Superior temporal gyrus (tissue), 1 donor: ENCODE results near the gene OR4A16.

Source experiments
- DNase-seq: peaks from one replicate; pipeline ENCODE4 v3.0.0-alpha.2; 2016; ENCODE audit errors: extremely low spot score

OR4A16 gene, protein sequence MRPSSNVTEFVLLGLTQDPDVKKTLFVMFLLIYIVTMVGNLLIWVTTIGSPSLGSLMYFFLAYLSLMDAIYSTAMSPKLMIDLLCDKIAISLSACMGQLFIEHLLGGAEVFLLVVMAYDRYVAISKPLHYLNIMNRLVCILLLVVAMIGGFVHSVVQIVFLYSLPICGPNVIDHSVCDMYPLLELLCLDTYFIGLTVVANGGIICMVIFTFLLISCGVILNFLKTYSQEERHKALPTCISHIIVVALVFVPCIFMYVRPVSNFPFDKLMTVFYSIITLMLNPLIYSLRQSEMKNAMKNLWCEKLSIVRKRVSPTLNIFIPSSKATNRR

DNA sequence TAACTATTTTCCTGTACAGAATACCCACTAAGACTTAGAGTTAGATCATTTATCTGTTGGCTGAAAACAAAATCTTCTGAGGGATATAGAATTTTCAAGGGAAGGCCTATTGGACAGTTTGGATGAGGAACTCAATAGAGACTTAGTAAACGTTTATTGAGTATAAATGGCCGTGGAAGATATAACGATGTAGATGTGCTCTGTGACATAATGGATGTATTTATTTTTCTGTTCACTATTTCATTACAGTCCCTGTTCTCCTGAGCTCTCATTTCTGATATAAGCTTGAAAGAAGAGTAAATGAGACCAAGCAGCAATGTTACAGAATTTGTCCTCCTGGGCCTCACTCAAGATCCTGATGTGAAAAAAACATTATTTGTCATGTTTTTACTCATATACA, at the start of gene OR4A16:
OR4A16 (plus strand) TSS at position 301 of the 400 bp plus-strand sequence; CDS start at position 301, 0 bp downstream.
- no peak for DNase-seq

DNA sequence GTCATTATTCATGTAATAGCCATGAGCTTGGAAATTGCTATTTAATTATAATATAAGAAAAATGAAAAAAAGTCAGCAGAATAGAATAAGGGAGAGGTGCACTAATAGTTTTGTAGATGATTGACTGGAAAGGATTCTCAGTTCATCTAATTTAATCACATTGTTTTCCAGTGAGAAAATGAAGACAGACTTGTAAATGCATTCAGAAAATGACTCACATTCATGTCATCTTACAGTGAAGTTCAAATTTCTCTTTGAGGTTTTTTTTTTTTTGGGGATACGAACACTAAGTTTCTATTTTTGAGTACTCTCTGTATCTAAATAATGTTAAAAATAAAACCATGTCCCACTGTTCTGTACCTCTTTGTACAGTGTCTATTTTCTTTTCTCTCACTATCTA, 18.5 kb upstream of the OR4A16 start:
- no peak for DNase-seq

DNA sequence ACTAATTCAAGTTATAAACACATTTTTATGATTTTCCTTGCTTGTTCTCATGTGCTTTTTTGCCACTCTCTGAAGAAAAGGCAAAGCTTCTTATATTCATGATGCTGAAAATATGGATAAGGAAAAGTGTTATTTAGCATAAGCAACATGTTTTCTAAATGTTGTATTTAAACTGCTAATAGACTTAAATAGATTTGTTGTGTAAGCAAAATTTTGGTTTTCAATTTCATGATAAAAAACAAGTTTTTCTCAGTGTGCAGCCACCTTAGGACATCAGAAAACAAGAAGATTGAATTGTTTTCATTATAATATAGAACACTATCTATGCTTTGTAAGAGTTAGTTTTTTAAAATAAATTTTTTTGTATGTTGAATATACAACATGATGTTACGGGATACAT, 2.3 kb downstream of the OR4A16 start:
- no peak for DNase-seq

DNA sequence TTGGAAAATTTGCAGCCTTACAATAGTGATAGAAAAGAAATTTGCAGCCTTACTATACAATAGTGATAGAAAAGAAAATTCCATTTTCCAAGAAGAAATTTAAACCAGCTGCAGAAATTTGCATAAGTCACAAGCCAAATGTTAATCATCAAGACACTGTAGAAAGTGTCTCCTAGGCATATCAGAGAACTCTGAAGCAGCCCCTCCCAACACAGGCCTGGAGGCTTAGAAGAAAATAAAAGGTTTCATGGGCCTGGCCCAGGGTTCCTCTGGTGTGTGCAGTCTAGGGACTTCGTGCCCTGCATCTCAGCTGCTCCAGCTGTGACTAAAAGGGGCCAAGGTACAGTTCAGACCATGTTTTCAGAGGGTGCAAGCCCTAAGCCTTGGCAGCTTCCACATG, 6.0 kb downstream of the OR4A16 start:
- no peak for DNase-seq

DNA sequence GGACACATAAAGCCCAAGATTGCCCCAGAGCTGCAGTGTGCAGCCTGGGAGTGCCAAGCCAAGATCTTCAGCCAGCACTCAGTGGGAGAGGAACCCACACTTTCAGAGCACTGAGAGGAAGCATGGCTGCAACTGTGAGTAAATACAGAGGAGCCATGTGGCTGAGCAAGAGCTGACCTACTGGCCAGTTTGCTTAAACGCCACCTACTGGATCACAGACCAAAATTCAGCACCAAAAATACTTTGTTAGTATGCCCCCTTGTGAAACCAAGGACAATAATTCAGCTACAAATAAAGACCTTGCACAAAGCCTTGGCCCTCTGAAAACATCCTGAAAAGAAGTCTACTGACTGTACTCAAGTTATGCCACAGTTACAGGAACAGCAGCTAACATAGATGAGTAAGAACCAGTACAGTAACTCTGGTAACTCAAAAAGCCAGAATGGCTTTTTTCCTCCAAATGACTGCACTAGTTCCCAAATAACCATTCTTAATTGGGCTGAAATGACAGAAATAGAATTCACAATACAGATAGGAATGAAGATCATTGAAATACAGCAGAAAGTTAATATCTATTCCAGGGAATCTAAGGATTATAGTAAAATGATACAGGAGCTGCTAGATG, 14.7 kb downstream of the OR4A16 start:
- no peak for DNase-seq

DNA sequence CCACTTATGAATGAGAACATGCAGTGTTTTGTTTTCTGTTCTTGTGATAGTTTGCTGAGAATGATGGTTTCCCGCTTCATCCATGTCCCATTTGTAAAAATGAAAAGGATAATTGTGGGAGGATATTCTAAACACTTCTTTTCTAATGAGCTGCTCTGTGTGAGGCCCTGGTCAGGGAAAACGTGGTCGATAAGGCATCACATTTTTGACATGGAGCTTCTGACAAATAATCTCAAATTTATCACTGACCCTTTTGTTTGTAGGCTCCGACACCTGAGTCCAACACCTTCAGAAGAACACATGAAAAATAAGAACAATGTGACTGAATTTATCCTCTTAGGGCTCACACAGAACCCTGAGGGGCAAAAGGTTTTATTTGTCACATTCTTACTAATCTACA, 24.7 kb downstream of the OR4A16 start, which contains the start of gene OR4A15:
OR4A15 (plus strand) TSS at position 301 of the 400 bp plus-strand sequence; CDS start at position 301, 0 bp downstream.
- DNase-seq: no peak
